Measurements from ENCODE around the gene LLGL2. TPM values are rescaled to one million over a fixed set of nuclear protein-coding genes. Genes with fewer than 3 reads are reported as not detected.

LLGL2 gene
- polyA plus RNA-seq, 1 donor (not counting 4 experiments of a cell fraction or from before 2014, with no cell fraction given) = 13.8 TPM

- Histone ChIP-seq H2AFZ (ENCODE audit: control insufficient read depth, low read length) (no peak overlapping the region), H3K27me3 (ENCODE audit: control insufficient read depth, extremely low read depth, insufficient read depth, low read length) (no peaks in the 10 kb centered on the region), H3K9me1 (ENCODE audit: control insufficient read depth, extremely low read depth, insufficient read depth, low read length) (no peaks in the 10 kb centered on the region), H3K27ac (ENCODE audit: control insufficient read depth, insufficient read depth, low read length) (no peak overlapping the region), H3K4me1 (ENCODE audit: control insufficient read depth, extremely low read depth, insufficient read depth, low read length) (peaks cover 17% of the 10 kb centered on the region), H3K36me3 (ENCODE audit: control insufficient read depth in 2 of 2, extremely low read depth in 1 of 2, insufficient read depth in 2 of 2, low read length in 2 of 2) (peaks cover 0 to 3% of the 10 kb centered on the region in 2 experiments), H3K4me3 (ENCODE audit: control insufficient read depth in 2 of 3, extremely low read depth in 1 of 3, insufficient read depth in 2 of 3, low read depth in 1 of 3, low read length in 3 of 3) (no peak overlapping the region), H3K9ac (ENCODE audit: control insufficient read depth, extremely low read depth, insufficient read depth, low read length) (no peak overlapping the region), H3K4me2 (ENCODE audit: control insufficient read depth, extremely low read depth, insufficient read depth, low read depth, low read length) (no peak overlapping the region), H3K9me3 (ENCODE audit: control insufficient read depth, low read depth, low read length) (no peaks in the 10 kb centered on the region), H4K20me1 (ENCODE audit: control insufficient read depth, extremely low read depth, insufficient read depth, low read length) (no peaks in the 10 kb centered on the region), H3K79me2 (ENCODE audit: control insufficient read depth, insufficient read depth, low read length) (no peaks in the 10 kb centered on the region)
- dilution Hi-C loops (cut with MboI; ENCODE audit: extremely low pct_ligation_motif_present, low sequenced_read_pairs) = no loop called here
- DNase-seq (ENCODE audit: low read depth, low spot score) = no peak
- FAIRE-seq = no peak
- TF ChIP-seq EZH2 (IDR thresholded peaks at IDR 0.05; ENCODE audit: low read length) = no peak
- no peak for TF ChIP-seq CTCF (optimal IDR thresholded peaks at IDR 0.05 in 1 of 3, IDR thresholded peaks at IDR 0.05 in 1 of 3, conservative IDR thresholded peaks at IDR 0.05 in 1 of 3; ENCODE audit: extremely low read depth in 1 of 3, insufficient read depth in 2 of 3, low read length in 3 of 3)
These were observed 9.6 kb downstream of the LLGL2 start for GRCh38 chr17:75535119-75535537.

GRCh38 chr17:75535871-75536270 is 10.4 kb downstream of the LLGL2 start:
- TF ChIP-seq EZH2 (IDR thresholded peaks at IDR 0.05; ENCODE audit: low read length) = no peak
- no peak for TF ChIP-seq CTCF (optimal IDR thresholded peaks at IDR 0.05 in 1 of 3, IDR thresholded peaks at IDR 0.05 in 1 of 3, conservative IDR thresholded peaks at IDR 0.05 in 1 of 3; ENCODE audit: extremely low read depth in 1 of 3, insufficient read depth in 2 of 3, low read length in 3 of 3)
- Histone ChIP-seq H3K79me2 (ENCODE audit: control insufficient read depth, insufficient read depth, low read length) (no peaks in the 10 kb centered on the region), H3K9me1 (ENCODE audit: control insufficient read depth, extremely low read depth, insufficient read depth, low read length) (no peaks in the 10 kb centered on the region), H3K4me3 (ENCODE audit: control insufficient read depth in 2 of 3, extremely low read depth in 1 of 3, insufficient read depth in 2 of 3, low read depth in 1 of 3, low read length in 3 of 3) (no peak overlapping the region), H3K9me3 (ENCODE audit: control insufficient read depth, low read depth, low read length) (no peaks in the 10 kb centered on the region), H3K9ac (ENCODE audit: control insufficient read depth, extremely low read depth, insufficient read depth, low read length) (no peak overlapping the region), H2AFZ (ENCODE audit: control insufficient read depth, low read length) (no peak overlapping the region), H3K4me2 (ENCODE audit: control insufficient read depth, extremely low read depth, insufficient read depth, low read depth, low read length) (no peak overlapping the region), H3K4me1 (ENCODE audit: control insufficient read depth, extremely low read depth, insufficient read depth, low read length) (peaks cover 20% of the 10 kb centered on the region), H3K27me3 (ENCODE audit: control insufficient read depth, extremely low read depth, insufficient read depth, low read length) (no peaks in the 10 kb centered on the region), H3K36me3 (ENCODE audit: control insufficient read depth in 2 of 2, extremely low read depth in 1 of 2, insufficient read depth in 2 of 2, low read length in 2 of 2) (peaks cover 0 to 3% of the 10 kb centered on the region in 2 experiments), H4K20me1 (ENCODE audit: control insufficient read depth, extremely low read depth, insufficient read depth, low read length) (no peaks in the 10 kb centered on the region), H3K27ac (ENCODE audit: control insufficient read depth, insufficient read depth, low read length) (no peak overlapping the region)
- dilution Hi-C loops (cut with MboI; ENCODE audit: extremely low pct_ligation_motif_present, low sequenced_read_pairs) = no loop called here
- FAIRE-seq (no peak), DNase-seq (ENCODE audit: low read depth, low spot score) (no peak)

Data from keratinocyte (primary cell).